ENCODE results near the gene CHST12.
A peak's percentile ranks its signal among the peaks of the same experiment; 100 is the strongest.
"Not testable (repeated sequence)": the region's sequence is repeated elsewhere in the genome, so short reads cannot be mapped to it uniquely, and the experiment has no call there.

Gene CHST12

DNA sequence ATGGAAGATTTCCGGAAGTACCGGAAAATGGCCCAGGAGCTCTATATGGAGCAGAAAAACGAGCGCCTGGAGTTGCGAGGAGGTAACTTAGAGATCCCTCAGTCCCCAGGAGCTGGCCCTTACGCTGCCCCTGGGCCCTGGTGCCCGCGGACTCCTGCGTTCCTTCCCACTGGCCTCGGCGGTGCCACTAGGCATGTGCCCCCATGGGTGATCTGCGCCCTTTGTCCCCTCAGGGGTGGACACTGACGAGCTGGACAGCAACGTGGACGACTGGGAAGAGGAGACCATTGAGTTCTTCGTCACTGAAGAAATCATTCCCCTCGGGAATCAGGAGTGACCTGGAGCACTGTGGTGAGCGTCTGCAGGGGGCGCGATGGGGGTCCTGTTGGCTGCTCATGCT, 24.2 kb upstream of the CHST12 start:
- no peak for DNase-seq

DNA sequence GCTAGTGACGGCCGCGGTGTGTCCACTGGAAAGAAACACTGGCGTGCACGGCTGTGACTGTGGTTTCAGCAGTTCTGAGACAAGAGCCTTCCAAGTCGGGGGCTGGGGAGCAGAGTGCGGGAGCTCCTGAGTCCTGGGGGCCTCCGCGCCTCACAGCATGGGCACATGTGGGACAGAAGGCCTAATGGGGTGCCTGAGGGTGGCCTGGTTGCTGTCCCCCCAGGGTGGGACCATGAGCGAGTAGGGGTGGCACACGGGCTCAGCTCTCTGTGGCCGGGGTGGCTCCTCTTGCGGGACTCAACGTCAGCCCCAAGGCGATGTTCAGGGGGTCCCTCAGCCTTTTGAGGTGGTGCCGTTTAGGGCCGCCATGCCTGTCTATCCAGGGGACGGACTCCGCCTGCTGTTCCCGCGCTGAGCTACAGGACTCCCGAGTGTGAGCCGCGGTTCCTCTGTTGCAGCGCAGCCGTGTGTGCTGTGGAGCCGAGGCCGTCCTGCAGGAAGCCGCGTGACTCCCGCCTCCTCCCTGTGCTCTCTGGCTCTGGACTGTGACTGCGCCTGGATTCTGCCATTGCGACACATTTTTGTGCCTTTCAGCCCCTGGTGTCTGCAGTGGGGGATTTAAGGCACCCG, 23.5 kb upstream of the CHST12 start:
- no peak for DNase-seq

DNA sequence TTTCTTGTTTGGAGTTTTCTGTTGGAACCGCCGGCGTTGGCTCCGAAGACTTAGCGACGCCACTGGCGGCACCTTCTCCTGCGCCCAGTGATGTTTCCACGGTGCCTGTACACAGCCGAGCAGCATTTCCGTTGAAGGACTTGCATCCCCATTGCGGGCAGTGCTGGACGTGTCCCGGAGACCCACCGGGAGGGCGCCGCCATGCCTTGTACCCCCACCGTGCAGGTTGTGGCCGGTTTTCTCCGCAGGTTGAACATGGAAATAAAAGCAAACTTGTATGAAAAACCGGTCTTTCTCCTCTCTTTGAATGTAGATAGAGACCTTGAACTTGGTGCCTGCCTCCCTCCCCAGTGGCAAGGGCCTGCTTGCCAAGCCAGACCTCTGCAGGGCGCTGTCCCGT, 22.9 kb upstream of the CHST12 start:
- DNase-seq, result no peak

DNA sequence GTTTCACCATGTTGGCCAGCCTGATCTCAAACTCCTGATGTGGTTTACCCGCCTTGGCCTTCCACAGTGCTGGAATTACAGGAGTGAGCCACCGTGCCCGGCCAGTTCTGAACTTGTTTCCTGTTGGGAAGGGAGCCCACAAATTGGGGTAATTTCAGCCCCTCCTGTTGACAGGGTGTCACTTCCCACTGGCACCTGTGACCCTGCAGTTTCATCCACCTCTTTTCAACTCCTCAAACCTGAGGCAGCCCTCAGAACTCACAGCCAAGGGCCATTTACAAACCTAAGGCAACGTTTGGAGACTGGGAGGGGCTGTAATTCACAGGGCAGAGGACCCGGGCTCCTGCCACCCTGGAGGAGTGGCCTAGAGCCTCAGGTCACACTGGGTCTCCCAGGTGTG, 22.2 kb upstream of the CHST12 start:
- DNase-seq, result no peak

DNA sequence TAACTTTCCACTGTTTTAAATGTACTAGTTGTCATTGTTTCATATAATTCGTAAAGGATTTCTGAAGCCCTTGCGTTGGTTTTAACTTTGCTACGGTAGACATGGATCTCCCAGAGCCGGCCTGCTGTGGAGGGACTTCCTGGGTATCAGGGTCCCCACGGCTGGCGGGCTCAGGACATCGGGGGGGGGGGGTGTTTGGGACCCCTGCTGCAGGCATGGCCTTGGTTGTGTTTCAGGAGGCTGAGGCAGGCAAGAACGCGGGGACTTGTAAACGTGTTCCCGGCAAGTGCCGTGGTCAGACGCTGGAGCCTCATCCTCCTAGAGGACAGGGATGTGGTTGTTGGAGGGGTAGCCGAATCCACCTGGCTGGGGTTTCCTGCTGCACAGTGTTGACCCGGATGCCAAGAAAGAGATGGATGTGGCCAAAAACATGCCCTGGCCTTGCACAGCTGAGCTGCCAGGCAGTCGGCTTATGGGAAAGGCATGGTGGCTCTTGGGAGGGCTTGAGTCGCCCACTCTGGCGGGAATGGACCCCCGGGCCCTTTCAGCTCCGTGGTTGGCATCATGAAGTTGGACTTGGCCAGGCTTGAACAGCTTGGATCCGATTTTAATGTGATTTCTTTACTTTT, 21.4 kb upstream of the CHST12 start:
- DNase-seq, result no peak

DNA sequence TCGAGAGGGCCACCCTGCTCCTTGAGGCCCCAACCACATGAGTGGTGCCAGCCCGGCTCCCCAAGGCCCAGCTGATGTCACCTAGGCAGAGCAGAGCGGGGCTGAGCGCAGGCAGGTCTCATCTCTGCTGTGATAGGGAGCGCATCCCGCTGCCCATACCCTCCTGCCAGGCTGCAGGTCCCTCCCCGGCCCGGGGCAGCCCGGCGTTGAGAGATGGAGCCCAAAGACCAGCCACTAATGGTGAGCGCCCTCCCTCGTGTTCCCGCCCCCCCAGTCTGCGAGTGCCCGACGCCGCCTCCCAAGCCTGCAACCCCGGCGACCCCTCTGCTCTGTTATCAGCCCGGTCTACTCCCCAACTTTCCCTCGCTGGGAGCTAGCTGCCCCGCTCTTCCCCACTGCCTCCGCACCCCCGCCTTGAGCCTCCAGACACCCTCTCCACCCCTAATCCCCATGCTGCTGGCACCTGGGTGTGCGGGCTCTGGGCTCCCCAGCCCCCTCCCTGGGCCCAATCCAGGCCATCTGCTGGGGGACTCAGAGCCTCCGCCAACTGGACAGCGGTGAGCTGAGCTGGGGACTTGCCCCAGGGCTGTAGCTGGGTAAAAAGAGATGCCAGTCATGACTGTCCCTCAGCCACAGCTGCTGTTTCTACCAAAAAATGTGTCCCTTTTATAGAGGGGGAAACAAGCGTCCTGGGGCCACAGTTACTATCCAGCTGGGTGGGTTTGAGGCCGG, 19.7 kb upstream of the CHST12 start:
- DNase-seq, result no peak

DNA sequence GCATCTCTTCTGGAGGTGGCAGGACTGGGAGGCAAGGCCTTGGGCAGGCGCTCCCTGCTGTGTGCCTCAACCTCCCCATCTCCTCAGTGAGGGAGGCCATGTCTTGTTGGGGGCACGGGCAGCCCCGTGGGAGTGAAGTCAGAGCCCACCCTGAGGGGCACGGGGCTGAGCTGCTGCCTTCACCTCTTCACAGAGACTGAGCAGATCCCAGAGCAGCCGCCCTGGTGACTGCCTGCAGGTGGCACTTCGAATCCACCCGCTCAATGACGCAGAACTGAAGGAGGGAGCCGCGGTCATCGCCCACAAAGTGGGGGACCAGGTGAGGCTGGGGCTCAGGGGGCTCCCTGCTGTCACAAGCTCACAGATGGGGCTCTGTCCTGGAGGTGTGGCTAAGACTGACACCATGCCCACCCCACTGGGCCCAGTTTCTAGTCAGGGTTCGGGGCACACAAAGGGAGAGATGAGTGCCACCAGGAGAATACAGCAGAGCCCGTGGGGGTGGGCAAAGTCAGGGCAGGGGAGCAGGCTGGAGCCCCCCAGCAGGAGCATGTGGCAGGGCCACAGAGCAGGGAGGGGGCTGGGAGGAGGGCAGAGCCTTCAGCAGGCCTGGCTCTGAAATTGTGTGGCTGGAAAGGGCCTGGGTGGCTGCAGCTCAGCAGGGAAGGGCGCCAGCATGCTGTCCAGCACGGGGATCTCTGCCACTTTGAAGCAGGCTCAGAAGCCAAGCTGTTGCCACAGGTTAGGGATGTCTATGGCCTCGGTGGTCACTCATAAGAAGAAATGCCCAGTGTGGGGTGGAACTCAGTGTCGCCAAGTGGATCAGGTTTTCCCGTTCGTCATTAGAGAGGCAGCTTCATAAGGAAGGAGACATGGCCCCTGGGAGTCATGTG, 18.8 kb upstream of the CHST12 start:
- DNase-seq, result no peak

DNA sequence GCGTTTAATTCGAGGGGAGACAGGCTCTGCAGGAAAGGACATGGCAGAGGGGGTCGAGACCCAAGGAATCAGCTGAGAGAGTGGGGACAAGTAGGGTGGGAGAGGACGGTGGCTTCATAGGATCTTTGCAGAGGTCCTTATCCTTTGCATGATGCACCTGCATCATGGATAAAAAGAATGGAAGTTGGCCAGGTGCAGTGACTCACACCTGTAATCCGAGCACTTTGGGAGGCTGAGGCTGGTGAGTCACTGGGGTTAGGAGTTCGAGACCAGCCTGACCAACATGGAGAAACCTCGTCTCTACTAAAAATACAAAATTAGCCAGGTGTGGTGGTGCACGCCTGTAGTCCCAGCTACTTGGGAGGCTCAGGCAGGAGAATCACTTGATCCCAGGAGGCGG, 17.3 kb upstream of the CHST12 start:
- DNase-seq, result peak; percentile 57

DNA sequence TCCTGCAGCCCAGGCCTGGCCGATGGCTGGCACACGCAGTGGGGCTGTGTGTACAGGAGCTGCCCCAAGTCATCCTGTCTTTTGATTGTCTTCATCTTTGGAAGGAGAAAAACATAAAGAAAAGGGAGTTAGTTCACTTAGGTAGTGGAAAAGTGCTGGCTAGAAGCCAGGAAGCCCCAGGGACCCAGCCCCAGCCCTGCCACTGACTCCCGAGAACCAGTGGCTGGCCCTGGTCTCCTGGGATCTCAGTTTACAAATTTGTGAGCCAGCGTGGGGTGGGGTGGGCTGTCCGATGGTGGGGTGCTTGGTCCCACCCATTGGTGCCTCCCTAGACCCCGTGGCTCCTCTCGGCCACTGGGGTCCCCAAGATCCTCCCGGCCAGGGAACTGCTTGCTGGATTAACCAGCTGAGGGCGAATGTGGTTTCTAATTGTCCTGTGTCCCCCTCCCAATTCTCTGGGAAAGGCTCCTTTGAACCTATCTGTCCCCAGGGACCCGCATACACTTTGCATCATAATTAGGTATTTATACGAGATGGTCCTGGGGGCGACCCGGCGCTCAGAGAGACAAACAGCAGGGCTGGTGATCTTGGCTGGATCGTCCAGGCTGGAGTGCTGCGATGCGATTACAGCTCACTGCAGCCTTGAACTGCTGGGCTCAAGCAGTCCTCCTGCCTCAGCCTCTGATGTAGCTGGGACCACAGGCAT, 16.3 kb upstream of the CHST12 start:
- DNase-seq, result no peak

DNA sequence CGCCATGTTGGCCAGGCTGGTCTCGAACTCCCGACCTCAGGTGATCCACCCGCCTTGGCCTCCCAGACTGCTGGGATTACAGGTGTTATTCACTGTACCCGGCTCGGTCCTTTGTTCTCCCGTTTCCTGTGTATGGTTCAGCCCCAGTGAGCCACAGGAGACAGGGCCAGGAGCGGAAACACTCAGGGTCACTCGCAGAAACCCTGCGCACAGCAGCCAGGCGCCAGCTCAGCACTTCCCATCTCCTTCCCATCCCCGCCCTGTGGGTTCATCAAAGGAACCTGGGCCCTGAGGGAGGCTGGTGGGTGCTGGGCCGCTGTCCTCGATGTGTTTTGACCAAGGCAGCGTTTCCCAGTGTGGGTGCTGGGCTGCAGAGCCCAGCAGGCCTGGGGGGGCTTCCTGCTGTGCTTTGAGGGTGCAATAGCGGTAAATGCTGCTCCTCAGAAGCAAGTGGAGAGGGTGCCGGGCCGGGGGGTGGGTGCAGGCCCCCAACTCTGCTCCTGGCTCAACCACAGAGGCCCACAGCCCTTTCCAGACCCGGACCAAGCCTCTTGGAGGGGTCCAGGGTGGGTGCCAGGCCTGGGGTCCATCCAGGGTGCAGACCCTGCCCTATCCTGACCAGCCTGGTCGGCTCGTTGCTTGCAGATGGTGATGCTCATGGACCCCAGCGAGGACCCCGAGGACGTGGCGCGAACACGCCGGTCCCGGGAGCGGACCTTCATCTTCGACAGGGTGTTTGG, 15.3 kb upstream of the CHST12 start:
- peak; percentile 38 for DNase-seq

DNA sequence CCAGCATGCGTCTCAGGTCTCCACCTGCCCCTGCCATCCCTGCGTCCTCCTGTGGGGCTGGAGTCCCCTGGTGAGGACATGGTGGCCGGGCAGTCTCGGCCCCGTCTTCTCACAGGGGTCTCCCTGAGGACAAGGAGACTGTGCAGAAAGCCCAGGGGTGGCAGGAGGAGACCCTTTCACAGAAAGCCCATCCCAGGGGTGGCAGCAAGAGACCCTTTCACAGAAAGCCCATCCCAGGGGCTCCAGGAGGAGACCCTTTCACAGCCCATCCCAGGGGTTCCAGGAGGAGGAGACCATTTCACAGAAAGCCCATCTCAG, 14.8 kb upstream of the CHST12 start:
- DNase-seq, result no peak

DNA sequence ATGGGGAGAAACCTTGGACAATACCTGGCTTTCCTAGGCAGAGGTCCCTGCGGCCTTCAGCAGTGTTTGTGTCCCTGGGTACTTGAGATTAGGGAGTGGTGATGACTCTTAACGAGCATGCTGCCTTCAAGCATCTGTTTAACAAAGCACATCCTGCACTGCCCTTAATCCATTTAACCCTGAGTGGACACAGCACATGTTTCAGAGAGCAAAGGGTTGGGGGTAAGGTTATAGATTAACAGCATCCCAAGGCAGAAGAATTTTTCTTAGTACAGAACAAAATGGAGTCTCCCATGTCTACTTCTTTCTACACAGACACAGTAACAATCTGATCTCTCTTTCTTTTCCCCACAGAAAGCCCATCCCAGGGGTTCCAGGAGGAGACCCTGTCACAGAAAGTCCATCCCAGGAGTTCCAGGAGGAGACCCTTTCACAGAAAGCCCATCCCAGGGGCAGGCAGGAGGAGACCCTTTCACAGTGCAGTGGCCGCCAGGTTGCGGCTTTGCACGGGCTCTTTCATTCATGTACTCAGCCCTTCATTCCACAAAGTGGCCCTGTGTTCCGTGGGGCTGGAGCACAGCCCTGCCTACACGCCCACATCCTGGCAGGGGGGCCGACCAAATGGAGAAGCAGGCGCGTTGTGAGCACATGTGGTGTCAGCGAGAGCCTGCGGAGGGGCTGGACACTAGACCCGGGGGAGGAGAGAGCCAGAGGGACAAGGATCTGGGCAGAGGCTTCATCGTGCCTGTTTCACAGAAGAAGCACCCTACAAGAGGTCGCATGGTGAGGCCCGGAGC, 13.2 kb upstream of the CHST12 start:
- DNase-seq, result not testable (repeated sequence)

DNA sequence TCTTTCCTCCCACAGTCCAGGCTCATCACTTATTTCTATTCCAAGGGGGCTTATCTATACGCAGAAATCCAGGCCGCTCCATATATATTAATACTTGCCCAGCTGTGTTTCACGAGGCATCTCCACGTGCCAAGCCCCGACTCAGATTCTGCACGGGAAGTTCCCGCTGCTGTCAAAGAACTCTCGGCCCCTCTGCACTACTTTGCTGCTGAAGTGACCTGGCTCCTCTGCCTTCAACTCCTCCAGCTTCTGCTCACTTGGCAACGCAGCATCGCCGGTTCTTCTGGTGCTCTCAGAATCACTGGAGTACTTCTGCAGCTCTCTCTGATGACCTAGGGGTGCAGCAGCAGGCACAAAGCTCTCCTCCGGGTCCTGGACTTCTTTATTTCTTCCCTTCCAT, 9.7 kb upstream of the CHST12 start:
- DNase-seq, result no peak

DNA sequence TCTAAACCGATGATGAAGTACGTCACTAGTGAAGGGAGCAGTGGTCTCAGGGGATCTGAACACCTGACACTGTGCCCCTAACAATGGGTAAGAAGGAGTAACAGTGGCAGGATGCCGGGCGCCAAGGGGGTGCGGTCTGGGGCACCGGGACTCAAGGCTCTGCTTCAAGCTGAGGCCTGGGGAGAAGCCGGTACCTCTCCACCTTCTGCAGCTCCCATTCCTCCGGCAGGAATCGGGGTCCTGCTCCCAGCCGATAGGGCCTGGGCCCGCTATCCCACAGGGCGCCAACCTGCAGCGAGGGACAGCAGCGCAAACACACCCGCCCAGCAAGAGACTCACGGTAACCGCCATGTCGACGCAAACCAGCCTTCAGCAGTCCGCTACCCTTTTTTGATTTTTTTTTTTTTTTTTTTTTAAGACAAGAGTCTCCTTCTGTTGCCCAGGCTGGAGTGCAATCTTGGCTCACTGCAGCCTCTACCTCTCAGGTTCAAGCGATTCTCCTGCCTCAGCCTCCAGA, 8.8 kb upstream of the CHST12 start:
- DNase-seq, result no peak

DNA sequence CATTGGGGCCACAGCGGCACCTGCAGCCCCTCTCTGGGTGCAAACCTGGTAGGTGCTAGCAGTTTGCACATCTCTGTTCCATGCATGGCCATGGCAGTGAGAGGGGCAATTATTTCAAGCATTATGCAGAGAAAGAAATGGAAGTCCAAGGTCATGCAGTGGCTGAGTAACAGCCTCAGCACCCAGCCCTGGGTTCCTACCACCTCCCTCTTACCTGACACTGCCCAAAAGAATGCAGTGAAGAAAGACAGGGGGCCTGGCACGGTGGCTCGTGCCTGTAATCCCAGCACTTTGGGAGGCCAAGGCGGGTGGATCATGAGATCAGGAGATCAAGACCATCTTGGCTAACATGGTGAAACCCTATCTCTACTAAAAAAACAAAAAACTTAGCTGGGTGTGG, 4.9 kb upstream of the CHST12 start:
- DNase-seq, result no peak

DNA sequence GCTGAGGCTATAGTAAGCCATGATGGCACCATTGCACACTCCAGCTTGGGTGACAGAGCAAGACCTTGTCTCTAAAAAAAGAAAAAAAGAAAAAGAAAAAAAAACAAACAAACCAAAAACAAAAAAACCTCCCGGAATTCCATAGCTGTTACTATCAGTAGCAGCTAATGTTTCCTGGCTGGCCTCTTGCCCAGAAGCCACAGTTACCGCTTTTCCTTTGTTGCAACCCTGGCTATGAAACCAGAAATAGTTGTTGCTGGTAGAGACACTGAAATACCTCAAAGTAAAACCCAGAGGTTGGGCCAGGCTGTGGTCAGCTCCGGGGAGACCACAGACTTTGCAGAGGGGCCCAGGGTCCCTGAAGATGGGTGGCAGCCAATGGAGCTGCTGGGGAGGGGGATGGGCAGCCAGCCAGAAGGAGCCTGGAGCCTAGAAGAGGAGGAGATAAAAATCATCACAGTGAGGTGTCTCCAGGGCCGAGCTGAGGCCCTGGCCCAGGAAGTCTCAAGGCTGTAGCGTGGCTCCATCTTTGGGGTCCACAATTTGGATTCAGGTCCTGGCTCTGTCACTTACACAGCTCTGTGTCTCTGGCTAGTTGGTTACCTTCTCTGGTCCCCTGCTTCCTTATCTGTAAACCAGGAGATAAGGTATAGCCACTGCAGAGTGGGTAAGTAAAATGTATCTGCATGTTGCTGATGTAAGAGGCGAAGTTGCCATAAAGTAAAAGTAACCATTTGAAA, 3.4 kb upstream of the CHST12 start:
- DNase-seq, result peak; percentile 68

DNA sequence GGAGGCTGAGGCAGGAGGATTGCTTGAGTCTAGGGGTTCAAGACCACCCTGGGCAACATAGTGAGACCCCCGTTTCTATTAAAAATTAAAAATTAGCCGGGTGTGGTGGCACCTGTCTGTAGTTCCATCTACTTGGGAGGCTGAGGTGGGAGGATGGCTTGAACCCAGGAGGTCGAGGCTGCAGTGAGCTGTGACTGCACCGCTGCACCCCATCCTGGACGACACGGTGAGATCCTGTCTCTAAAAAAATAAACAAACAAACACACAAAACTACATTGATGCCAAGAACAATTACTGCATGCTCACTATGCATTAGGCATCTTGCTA, 761 bp upstream of the CHST12 start:
- DNase-seq, result no peak

DNA sequence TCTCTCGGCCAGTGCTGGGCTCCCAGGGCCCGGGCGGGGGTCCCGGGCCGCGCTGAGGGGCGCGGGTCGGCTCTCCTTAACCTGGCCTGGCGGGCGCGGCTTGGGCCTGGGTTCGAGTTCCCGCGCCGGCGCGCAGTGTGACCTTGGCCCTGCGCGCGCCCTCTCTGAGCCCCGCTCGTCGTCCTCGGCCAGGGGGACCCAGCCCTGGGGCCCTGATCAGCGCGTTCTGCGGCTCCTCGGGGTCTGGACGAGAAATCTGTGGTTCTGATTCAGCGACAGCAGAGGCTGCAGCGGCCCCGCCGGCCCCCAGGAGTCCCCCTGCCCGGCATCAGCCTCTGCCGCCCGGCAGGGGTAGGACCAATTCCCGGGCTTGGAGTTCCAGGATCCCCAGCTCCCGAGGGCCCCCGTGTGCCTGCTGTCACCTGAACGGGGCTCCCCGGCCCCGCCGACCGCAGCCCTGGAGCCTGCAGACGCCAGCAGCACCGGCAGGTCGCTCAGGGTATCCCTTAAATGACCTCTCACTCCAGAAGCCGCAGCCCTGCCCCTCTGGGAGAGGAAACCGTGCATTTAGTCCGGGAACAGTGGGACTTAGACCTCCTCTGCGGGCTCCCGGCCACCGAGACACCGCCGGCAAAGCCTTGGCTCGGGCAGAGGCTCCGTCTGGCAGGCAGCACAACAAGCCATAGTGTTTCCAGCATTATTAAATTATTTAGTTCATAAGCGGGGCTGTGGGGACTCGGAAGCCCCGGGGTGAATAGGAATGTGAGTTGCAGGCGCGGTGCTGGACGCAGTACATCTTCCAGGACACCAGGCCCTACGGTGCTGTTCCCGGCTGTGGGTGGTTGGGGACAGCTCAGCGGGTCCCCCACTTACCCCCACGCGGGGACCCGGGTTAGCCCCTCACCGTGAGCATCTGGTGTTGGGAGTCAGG, 572 bp downstream of the CHST12 start:
- peak; percentile 69 for DNase-seq

DNA sequence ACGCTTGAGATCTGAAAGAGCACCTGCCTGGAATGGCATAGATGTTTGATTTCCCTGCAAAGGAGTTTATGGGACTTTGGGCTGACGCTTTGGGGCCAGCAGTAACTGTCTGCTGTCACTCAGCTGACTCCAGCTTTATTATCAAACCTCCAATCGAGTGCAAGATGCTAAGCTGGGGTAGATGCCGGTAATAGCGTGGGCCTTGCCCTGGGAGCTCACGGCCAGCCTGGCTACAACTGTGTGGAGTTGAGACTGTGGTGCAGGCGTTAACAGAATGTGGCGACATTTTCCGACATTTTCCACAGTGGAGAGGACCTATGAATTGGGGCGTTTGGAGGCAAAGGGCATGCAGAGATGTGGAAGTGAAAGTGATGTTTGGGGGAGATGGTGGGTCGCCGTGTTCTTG, 1.3 kb downstream of the CHST12 start:
- DNase-seq, result no peak

All from DMS53 (cell line).